CD4-positive, alpha-beta T cell treated with Interleukin-6 at 100 ng/mL for 8 hours (primary cell): ENCODE results near the gene GREM2.

Experiments used
- DNase-seq: peaks from one replicate; pipeline ENCODE4 v3.0.0-alpha.2; 2020; ENCODE audit warnings: mixed read lengths, low spot score

GREM2 gene

DNA sequence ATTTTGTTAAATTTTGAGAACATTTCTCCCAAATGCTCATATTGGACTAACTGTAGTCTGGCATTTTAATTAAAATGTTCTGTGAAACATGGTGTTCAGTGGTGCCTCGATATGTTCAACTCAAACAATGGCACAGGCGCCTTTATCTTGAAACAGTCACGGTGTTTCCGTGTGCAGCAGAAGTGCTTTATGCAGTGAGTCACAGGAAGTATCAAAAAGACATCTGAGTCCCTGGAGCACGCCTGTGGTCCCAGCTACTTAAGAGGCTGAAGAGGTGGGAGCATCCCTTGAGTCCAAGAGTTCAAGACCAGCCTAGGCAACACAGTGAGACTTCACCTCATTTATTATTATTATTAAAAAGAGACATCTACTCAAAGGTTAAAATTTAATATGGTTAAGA is 52.2 kb downstream of the GREM2 start:
- no peak for DNase-seq

DNA sequence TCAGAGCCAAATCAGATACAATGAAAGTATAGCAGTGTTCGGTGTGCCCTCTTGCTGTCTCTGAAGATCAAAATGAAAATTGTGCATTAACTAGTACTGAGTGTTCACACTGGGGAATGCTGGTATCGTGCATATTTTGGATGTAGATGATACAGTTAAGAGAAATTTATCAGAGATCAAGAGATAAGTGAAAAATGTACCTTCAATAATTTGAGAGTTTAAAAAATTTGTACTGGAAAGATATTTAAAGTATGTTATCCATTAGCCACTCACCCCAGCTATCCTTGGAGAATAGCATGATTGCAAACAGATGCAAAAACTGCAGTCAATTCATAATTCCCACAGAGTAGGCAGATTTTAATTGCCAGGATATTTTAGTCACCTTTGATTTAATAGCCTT is 56.4 kb downstream of the GREM2 start:
- DNase-seq = no peak

DNA sequence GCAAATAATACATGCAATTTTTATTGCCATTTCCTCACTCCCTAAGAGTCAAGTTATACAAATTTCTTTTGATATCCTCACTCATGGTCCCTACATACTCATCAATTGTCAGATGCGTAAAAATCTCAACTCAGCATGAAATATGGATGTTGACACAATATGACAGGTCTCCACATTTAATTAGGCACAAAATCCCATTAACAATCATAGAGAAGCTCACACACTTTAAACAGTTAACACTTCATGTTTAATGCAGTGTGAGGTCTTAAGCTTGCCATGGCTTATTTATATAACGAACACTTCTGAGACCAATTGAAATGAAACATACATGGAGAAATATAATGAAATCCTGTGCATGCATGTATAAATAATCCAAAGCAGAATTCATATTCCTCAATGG is 58.6 kb downstream of the GREM2 start:
- DNase-seq = no peak

DNA sequence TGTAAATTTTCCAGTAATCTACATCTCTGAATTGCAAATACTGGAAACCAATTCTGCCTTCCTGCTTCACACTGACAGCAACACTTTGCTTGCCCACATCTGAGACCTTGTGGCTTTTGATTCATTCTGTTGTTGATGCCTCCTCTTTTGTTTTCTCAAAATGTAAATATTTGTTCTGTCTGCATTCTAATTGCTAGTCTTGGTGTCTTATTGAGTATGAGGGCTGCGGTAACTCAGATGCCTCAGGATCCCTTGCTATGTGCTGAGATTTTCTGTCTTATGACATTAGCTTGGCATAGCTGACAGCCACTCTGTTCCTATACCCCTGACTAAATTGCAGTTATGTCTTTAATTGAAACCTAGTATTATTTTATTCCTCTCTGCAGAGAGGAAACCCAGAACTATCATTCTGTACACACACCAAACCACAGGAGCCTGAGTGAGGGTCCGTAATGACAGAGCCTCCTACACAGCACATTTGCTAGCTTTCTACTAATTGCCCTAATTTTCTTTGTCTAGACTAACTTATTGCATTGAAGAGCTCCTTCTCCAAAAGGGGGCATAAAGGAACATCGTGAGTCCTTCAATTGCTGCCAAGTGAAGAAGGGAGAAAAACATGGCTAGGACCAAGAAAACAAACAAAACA is 72.1 kb downstream of the GREM2 start:
- peak; percentile 17 for DNase-seq

DNA sequence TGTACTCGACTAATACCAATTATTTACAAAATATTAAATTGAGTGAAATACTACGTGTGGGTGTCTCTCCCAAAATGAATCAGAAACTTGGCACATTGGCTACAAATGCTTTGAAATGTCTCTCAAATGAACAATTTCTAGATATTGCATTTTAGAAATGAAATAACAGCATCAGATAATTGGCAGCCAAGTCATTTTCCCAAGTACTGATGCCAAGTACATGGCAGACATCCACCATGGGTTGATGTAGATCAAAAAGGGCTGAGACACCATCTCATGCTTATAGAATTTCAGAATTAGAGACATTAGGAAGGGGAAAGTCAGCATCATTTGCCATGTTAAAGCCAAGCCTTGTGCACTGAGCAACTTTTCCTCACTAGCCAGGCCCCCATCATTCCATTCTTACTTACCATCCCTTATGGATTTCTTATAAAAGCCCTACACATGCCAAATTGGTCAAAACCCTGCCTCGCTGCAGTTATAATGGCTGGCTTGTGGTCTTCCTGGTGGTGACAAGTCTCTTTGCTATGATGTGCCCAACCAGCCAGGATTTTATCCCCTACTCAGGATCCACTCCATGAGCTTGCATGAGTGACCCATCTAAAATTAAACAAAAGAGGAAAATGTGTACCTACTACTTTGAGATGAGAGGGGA is 73.1 kb downstream of the GREM2 start:
- no peak for DNase-seq

DNA sequence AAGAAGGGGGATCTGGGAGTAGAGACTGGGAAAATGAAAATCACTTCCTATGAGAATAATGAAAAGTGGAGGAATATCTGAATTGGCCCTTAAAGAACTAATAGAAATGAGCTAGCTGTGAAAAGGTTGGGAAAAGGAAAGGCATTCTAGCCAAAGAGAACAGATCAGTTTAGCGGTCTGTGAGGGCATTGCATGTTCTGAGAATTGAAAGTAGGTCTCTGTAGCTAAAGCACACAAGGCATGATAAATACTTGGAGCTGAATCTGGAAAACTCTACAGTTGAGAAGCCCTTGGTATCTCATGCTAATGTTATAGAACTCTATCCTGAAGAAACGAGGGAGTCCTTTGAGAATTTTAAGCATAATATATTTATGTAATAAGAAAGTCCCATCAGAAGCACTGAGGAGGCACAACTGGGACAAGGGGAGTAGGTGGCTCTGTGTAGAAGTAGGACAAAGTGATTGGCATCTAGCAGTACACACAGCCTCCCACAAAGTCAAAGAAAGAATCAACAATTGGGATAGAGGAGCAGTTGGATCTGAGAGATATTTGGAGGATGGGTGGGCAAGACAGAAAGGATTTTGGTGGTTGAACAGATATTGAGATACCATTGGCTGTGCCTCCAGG is 78.7 kb downstream of the GREM2 start:
- DNase-seq = no peak

DNA sequence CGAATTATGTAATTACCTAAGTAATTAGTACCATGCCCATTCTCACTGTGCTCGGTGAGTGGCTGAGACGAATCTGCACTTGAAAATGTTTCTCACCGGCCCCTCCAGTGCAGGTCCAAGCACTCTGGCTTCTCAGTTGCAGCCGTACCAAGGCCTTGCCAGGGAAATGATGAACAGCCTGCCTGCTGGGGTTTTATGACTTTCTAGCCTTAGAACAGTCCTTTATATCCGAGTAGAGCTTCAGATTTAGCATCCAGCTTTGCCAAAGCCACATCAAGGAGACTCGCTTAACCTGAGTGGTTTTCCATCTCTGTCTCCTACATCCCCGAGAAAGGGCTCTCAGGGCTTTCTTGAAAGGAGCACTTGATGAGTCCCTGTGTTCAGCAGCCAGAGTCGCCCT is 83.4 kb downstream of the GREM2 start:
- no peak for DNase-seq

DNA sequence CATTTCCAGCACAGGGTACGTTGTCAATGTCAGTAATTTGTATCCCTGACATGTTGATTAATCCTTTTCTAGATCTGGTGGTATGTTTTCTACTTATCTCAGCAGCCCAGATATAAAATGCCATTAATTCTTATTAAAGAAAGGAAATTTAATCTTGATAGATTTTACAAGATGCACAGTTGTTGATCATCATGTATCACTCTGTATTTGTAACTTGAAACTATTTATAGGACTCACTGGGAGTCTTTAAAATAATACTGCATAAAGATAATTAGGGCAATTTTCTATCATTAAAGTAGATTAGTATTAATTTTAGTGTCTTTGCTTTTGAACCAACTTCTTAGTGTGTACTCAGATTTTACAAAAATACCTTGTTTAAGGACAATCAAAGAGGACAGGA is 84.9 kb downstream of the GREM2 start:
- no peak for DNase-seq

DNA sequence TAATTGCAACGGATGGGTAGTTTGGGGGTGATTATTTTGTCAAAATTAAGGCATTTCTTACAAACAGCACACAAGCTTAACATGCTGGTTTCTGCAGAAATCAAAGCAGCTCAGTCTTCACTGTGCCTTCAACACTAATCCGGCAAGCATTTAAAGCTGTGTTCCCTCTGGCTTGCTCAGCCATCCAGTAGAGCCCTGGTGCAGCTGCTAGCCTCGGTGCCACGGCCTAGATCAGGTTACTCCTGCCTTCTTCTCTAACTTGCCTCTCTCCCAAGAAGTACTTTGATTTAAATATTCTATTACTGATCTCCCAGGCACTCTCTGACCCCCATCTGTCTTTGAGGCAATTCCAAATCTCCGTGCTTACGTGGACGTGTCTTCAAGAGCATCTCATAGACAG is 85.6 kb downstream of the GREM2 start:
- no peak for DNase-seq

DNA sequence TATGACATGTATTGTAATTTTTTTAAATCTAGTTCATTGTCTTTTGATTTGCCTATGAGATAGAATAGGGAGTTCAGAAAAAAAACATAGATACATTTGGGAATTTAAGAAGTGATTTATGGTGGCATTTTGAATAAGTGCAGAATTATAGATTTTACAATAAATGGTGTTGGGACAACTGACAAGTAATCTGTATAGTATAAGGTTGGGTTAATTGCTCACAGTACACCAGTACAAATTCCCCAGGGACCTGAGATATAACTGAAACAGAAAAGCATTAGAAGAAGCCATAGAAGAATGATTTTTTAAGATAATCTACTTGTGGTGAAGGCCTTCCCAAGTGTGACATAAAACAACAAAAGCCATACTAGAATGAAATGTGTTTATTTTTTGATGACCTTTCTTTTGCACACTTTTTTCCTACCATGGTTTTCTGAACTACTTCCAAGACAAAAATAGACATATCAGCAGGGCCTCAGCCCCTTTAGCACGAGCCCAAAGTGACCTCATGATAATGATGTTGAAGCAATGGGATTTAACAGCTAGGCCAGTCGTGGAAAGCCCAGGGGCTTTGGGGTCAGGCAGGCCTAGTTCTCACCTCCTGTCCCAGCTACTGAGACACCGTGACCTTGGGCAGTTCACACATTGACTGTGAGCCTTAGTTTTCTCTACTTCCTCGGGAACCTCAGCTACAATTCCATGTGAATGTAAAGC is 87.4 kb downstream of the GREM2 start:
- DNase-seq = no peak

DNA sequence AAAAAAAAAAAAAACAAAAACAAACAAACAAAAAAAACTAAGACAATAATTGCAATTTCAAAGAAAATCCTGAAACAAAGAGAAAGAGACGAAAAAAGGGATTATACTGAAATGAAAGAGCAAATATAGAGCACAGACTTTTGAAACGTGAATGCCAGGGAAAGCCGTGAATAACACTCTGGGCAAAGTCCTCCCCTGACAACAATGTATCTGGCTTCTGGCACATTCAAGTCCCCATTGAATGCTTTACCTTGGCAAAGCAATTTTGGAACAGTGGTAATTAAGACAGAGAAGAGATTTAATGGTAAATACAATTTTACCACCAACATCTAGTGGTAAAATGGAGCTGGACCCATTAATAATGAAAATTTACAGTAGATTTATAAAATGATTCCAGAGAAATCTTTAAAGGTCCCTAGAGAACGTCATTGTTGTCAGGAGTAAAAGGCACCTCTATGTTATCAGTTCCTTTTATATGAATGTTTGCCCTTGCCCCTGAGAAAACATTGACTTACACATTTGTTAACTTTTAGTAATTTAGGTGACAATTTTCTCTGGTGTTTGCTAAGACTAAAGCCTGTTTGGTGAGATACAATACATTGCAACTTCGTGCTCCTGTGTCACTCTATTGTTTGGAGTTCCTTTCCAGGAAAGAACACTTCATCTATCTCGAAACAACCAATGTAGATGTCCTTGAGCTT is 89.7 kb downstream of the GREM2 start:
- DNase-seq = no peak

DNA sequence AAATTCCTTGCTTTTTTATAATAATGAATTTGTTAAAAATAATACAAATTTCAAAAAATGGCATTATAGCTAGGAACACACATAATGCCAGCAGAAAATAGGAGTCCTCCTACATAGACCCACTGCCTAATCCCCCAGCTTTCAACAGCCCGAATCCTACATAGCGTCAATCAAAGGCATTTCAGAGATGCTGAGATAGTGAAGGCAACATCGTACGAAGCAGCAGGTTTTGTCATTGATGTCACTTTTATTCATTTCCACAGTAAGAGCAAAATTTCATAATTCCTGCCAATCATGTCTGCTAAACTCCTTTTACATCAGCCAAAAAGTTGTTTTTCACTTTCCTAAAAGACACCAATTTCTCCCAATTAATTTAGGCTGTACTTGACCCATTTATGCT is 94.1 kb downstream of the GREM2 start:
- no peak for DNase-seq

DNA sequence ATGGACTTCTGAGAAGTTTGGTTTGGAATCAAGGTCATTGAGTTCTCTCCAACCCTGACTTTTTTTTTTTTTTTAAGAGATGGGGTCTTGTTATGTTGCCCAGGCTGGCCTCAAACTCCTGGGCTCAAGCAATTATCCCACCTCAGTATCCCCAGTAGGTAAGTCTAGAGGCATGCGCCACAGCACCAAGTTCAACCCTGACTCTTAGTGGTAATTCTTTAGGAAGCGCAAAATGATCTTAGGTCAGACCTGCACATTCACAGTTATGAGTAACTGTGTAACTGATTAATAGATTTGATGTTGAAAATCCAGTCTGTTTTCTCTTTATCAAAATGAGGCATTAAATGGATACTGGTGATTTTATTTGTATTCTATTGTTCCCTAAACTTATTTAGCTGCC is 95.9 kb downstream of the GREM2 start:
- no peak for DNase-seq

DNA sequence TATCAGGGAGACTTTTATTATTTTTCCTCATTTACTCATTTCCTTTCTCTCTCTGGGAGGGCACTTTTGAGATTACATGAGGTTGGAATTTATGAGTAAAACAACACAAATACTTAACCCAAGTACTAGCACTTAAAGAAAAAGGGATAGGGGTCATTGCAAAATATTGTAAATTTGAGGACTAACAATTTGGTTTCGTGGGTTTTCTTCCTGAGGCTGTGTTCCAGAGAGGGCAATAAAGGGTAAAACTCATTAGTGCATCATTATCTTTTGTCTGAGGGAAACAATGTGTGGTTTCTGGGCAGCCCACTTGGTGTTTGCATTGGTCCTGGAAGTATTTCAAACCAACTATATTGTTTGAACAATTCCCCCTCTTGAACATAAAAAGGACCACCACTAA is 96.5 kb downstream of the GREM2 start:
- DNase-seq = no peak

DNA sequence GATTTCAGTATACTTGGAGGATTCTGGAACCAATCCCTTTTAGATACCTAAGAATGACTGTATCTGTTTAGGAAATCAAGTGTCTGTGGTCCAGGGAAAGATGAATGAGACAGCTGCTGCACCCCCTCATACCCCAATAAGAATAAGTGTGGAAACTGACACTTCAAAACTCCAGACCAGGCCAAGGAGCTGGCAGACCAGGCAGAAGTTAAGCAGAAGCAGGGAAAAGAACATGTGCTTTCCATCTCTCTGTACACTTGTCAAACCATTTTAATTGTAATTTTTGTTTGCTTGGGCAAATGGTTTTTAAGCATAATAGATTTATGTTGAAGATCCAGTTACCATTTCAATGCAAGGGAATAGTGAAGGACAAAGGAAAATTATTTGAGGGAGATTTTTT is 100.2 kb downstream of the GREM2 start:
- no peak for DNase-seq

DNA sequence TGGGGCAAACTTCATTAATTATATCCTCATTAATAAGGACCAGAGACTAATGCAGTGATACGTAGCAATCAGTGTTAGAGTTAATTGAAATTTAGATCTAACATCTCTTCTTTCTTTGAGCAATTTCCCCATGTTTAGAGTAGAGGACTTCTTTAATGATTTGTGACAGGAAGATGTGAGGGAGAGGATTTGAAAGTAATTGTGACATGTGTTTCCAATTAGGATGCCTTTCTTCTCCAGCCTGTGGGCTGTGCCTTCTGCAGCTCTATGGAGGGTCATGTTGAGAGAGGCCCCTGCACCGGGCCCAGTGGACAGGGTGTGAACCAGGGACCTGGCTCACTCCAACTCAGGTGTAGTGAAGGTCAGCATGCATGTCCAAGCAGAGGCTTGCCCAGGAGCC is 103.0 kb downstream of the GREM2 start:
- no peak for DNase-seq

DNA sequence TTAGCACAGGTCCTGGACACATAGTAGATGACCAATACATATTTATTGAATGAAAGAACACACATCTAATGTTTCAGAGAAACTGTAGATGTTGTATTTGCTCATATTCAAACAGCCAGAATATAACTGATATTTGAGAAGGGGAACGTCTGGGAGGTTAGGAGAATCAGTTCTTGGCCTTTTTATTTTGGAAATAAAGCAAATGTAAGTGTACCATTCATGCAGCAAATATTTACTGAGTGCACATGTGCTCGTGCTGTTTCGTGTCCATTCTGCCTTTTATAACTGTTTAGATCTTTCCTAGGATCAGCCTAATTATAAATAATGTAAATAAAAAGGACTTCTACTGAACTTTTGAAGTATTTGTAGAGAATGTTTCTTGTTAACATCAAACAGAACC is 103.8 kb downstream of the GREM2 start:
- no peak for DNase-seq

DNA sequence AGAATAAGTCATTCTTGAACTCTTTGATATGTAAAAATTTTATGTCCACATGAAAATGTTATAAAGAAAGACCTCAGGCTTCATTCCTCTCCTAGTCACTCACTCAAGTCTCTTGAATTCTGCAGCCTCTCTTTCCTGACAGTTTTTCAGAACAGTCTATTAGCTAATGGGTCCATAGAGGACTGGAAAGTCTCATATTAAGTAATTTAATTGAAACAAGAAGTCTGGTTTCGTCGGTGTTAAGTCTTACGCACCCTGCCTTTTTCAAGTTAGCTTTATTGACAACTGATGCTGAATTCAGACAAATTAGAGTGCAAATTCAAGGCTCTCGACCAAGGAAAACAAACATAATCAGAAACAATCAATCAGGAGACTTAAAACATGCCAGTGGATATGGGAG is 105.8 kb downstream of the GREM2 start:
- DNase-seq = no peak

DNA sequence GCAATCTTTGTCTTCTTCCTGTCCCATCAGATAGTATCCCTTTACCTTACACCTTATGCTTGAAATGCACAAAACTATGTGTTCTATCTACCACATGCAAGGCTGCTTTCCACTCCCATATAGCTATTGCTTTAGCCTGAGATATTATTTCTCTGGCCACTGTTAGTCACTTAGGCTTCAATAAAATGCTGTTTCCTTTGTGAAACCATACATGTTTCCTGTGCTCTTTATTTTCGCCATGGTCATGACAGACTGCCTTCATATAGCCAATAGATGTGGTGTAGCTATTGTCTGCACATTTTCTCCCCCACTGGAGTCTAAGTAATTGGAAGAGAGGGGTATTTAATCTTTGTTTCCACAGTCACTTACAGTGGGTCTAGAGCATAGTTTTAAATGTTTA is 108.4 kb downstream of the GREM2 start:
- DNase-seq = no peak

DNA sequence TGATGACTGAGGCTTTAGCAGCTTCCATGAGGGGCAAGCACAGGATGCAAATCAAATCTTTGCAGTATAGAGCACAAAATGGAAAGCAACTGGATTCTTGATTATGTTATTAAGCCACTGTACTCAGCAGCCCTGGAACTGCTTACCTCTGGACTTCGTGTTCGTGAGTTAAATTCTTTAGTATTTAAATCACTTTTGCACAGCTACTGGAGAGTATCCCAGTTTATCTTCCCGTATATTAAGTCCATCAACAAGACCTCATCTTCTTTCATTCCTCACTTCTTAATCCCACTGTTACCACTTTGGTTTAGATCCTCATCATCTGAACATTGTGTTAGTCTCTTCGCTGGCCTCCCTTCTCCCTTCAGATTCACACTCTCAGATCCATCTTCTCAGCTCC is 108.9 kb downstream of the GREM2 start:
- no peak for DNase-seq

DNA sequence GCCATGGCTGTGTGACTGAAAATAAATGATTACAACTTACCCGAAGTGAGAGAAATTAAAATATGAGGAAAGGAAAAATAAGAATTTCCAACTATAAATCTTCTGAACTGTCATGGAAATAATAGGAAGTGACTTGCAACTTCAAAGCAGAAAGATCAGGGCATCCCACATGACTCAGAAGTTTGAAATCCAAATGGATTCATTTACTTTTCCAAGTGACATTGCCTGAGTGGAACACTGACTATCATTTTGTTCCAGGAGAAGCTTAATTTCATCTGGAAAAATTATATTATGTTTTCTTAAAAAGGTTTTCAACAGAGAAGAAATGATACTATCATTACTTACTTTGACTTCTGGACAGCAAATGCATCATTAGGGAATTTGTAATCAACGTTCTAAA is 110.8 kb downstream of the GREM2 start:
- DNase-seq = no peak

DNA sequence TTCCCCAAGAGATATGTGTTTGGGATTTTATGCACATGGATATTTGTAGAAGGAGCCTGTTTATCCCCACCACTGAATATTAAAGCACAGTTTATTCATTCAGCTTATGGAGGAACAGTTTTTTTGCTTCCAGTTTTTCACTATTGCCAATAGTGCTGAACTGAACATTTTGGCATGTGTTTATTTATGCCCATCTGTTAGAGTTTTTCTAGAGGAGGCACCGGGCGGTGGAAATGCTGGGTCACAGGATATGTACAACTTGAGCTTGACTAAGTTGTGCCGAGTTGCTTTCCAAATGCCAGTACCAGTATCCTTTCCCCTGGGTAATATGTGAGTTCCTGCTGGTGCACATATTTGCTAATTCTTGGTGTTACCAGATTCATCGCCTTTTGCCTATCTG is 111.3 kb downstream of the GREM2 start:
- no peak for DNase-seq

DNA sequence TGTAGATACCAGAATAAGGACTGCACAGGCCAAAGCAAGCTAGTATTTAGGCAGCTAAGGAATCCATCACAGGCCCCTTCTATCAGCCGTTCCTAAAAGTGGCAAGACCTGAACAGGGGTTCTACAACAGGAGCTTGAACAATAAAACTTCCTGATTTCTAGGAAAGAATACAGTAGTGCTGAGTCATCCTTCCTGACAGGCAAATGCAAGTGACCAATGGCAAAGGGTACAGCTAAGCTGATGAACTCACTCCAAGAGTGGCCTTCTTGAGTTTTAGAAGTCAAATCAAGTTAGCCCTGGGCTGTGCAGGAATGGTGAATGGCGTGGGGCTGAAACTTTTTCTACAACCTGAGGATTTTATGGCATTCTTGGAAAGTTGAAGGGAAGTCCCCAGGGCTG is 112.9 kb downstream of the GREM2 start:
- DNase-seq = no peak
